Peyer's patch (tissue), 4 donors: Measurements from ENCODE around the gene ACOX3.

Experiments used
- POLR2A ChIP-seq, 2 donors: fragments of 450-650 bp; IDR thresholded peaks; one replicate each; pipeline ENCODE4 v1.5.1; 2017; ENCODE audit warnings: antibody characterized with exemption in 2 of 2, mild to moderate bottlenecking in 2 of 2, moderate library complexity in 2 of 2
- TF ChIP-seq, protein P1 (sequence below), 6 experiments: fragments of 450-650 bp in 4 of 6; fragments of 200-600 bp in 2 of 6; sonication (generic) in 1 of 6; IDR thresholded peaks; one replicate each; pipeline ENCODE4 v1.5.1; 2017 to 2019; ENCODE audit warnings: antibody characterized with exemption in 6 of 6, mild to moderate bottlenecking in 3 of 6, moderate library complexity in 1 of 6

DNA sequence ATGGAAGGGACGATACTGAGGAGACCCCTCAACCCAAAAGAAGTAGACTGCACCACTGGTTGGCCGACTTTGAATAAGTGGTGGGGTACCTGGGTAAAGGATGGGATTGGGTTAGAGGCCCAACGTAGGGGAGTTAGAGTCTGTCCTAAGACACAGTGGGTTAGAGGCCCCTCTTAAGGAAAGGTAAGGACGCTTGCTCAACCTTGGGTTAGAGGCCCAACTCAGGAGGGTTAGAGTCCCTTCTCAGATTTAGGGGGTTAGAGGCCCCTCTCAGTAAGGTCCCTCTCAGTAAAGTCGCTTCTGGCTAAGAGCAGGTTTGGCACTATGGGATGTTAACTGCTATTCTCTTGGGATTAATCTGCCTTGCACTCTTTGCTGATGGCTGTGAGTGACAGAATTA, 81.3 kb downstream of the ACOX3 start:
- no peak for TF ChIP-seq POLR2A (IDR thresholded peaks at IDR 0.05)
- TF ChIP-seq, protein P1, sequence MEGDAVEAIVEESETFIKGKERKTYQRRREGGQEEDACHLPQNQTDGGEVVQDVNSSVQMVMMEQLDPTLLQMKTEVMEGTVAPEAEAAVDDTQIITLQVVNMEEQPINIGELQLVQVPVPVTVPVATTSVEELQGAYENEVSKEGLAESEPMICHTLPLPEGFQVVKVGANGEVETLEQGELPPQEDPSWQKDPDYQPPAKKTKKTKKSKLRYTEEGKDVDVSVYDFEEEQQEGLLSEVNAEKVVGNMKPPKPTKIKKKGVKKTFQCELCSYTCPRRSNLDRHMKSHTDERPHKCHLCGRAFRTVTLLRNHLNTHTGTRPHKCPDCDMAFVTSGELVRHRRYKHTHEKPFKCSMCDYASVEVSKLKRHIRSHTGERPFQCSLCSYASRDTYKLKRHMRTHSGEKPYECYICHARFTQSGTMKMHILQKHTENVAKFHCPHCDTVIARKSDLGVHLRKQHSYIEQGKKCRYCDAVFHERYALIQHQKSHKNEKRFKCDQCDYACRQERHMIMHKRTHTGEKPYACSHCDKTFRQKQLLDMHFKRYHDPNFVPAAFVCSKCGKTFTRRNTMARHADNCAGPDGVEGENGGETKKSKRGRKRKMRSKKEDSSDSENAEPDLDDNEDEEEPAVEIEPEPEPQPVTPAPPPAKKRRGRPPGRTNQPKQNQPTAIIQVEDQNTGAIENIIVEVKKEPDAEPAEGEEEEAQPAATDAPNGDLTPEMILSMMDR (IDR thresholded peaks at IDR 0.05) = no peak
